NCI-H128 (cell line): ENCODE data around the gene RNF144B.
A peak's percentile ranks its signal among the peaks of the same experiment; 100 is the strongest.
"Not testable (repeated sequence)": the region's sequence is repeated elsewhere in the genome, so short reads cannot be mapped to it uniquely, and the experiment has no call there.

Experiments used
- DNase-seq: peaks from one replicate; lab custom pipeline; 2025; ENCODE audit not compliant: unreplicated experiment; lab: John Stamatoyannopoulos, UW

Gene RNF144B

DNA sequence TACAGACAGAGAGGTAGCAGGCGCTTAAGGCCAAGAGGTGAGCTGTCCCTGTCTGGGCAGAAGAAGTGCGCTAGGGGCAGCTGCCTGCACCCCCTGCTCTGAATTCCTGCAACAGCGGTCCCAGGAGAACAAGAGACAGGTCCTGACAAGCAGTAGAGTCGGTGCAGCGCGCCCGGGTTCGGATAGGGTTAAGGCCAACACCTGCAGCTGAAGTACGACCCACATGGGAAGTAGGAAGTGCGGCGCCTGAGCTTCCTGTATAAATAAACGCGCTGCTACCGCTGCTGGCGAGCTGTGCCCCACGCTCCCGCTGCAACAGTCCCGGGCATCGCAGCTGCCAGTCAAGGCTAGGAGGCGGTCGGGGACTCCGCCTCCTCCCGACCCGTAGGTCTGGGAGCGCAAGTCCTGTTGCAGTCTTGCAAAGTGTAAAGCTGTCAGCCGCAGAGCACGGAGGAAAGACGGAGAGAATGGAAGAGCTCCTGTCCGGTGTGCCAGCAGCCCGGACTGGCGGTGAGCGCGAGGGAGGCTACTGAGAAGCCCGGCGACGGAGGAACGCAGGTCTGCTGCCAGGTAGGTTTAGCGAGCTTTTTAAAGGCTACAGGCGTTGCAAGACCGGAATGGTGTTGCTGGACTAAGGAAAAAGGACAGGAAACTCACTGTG lies at the start of gene RNF144B:
RNF144B (plus strand) TSS at position 290 of the 661 bp plus-strand sequence. CDS start 12,185 bp downstream, outside the sequence.
- DNase-seq: peak; percentile 69

DNA sequence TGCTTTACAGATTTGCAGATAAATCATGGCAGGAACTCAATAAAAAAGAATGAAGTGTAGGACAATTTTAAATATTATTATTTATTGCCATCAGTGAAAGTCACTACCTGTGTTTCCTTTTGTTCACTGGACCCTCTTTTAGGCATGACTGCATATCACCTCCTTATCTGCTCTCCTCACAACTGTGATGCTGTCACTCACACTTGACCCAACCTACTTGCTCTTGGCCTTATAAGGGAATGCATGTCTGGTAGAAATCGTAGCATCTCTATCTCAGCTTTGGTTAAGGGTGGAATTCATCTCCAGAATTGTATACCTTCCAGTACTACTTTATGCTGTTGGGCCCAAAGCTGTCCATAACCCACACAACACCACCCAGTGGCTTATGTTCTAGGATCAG lies 47.6 kb upstream of the RNF144B start:
- DNase-seq: no peak

DNA sequence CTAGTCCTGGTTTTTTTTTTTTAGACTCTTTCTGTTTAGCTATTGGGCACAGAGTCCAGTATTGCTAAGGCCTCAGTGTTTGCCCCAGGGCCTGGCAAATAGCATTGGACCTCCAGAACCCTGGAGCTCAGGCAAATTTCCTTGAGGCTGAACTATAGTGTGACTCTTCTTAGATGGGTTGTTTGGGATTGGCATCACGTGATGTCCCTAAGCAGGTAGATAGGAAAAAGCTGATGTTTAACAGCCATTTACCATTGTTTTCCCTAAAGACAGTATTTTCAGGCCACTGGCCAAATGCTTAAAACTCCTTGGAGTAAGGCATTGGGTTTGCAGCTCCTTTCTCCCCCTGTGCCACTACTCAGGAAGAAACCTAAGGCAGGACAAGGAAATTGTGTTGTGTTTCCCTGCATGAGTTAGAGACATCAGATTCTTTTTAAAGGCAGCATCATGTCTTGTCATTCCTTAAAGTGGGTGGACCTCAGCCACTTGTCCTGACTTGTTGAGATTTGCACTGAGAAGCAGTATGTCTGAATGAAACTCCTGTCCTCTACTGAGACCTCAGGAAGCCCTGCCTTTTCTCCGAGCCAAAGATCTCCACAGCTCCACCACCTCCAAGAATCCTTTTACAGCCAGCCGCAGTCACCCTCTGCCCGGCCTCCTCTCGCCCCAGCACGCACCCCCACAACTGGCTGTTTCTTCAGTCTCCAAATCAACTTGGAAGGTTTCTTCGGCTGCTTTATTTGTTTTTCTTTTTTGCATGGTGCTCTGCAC lies 46.2 kb upstream of the RNF144B start:
- no peak for DNase-seq

DNA sequence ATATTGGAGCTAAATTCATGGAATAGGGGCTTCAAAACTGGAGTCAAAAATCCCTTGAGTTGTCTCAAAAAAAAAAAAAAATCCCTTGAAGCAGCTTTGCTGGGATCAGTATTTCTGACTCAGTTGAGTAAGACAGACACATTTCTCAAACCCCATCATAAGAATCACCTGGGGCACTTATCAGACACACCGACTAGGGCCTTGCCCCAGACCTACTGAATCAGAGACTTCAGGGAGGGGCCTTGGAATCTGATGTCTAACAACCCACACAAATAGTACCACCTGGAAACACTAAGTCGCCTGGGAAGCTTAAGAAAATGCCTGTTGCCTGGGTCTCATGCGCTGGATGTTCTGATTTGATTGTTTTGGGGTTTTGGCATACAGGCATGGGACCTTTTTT lies 44.9 kb upstream of the RNF144B start:
- no peak for DNase-seq

DNA sequence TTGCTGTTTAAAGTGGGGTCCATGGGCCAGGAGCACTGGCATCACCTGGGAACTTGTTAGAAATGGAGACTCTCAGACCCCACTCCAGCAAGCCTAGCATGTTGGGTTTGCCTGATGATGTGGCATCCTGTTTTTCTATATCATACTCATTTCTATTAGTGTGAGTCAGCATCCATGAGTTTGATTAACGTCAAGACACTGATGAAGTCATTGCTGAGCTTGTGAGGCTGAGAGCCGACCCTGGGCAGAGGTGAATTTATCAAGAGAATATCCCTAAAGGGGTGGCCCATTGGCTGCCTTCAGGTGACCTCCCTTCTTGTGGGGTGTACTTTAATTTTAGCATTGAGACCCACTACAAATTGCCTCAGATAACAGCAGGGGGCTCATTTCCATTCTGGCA lies 43.4 kb upstream of the RNF144B start:
- DNase-seq: no peak

DNA sequence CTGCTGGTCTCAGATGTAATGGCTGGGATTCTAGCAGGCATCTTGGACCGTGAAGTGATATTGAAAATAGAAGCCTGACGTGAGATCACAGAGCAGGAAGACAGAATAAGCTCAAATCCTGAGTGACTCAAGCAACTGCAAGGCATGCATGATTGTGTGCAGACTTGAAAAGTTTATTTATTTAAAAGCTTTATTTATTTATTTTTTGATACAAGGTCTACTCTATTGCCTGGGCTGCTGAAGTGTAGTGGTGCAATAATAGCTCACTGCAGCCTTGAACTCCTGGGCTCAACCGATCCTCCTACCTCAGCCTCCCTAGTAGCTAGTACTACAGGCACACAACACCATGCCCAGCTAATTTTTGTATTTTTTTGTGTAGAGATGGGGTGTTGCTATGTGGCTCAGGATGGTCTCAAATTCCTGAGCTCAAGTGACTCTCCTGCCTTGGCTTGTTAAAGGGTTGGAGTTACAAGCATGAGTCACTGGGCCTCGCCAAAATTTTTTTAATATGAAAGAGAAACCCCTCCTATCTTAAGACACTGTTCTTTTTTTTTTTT lies 40.1 kb upstream of the RNF144B start:
- DNase-seq: no peak

DNA sequence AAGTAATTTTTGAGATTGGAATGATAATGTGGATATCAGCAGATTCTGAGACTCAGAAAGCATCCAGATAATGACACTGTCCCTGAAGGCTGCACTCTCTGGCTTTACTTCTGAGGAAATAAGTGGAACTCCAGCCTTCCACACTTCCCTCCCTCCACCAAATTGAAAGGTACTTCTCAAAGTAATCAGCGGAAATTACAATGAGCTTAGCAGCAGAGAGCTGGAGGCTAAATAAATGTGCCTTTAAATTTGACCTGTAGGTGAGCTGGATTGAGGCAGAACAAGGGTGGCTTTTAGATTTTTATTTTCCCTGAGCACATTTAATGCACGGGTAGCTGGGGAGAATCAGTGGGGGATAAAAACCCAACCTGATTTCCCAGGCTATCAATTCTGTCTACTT lies 39.3 kb upstream of the RNF144B start:
- DNase-seq: no peak

DNA sequence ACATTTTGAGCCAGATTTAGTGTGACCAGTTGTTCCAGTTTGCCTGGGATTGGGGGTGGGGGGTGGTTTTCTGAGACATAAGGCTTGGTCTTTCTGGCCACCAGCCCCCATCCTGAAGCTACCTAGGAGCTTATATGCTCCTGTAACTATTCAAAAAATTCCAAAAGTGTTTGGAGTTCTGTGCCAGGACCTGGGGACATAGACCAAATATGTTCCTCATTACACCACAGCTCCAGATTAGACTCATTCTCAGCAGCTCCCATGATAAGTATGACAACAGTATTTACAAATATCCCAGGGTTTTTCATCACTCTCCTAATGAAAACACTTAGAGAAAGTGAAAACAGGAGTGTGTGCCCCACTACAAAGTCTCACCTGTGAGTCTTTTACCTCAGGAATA lies 37.8 kb upstream of the RNF144B start:
- DNase-seq: no peak

DNA sequence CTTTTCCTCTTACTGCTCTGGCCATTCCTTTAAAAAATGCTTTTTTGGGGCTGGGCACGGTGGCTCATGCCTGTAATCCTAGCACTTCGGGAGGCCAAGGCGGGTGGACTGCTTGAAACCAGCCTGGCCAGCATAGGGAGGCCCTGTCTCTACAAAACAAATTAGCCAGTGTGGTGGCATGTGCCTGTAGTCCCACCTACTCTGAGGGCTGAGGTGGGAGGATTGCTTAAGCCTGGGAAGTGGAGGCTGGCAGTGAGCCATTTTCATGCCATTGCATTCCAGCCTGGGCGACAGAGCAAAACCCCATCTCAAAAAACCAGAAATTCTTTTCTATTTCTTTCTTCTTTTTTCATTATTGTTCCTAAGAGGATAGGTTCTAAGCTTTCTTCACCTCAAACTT lies 36.9 kb upstream of the RNF144B start:
- DNase-seq: no peak

DNA sequence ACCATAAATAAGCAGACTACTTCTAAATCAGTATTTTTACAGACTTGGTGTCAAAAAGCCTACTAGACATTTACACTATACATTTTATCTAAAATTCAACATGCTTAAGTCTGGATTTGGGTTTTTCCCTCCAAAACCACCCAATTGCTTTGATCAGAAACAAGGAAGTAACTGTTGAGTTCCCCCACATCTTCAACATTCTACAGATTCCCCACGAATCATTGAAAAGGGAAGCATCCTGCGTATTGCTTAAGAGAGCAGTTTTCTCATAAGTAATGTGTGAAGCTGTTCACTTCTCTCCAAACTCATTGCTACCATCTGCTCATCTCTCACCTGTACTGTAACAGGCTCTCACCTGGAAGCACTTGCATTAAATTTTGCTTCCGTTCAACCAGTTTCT lies 36.4 kb upstream of the RNF144B start:
- DNase-seq: no peak

DNA sequence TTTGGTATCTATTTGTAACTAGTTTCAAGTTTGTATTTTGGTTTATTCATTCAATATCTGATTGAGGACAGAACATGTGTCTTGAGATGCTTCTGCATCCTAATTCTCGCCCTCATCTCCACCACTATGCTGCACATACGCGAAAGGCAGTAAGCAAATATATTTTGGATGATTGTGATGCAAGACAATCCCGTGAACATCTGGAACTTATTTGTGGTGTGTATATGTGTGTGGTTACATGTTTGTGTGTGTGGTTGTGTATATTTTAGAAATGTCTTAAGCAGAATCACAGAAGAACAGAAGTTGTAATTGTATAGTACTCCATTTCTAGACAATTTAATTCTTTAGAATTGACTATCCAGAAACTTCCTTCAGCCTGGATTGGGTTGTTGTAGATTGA lies 35.1 kb upstream of the RNF144B start:
- DNase-seq: no peak

DNA sequence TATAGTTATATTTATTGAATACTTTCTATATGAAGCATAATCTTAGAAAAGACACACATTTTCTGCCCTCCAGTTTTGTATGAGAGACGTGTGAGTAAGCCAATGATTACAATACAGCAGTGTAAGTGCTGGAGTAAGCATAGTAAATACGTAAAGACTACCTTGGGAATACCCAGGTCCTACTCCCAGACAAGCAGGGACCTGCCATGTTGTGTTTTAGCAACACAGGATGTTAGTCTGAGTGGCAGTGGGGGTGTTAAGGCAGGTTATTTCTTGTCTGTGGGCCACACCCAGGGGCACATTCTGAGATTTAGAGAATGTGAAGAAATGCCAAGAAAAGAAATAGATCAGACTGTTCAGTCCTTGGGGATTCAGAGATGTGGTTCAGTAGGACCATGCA lies 34.3 kb upstream of the RNF144B start:
- DNase-seq: no peak

DNA sequence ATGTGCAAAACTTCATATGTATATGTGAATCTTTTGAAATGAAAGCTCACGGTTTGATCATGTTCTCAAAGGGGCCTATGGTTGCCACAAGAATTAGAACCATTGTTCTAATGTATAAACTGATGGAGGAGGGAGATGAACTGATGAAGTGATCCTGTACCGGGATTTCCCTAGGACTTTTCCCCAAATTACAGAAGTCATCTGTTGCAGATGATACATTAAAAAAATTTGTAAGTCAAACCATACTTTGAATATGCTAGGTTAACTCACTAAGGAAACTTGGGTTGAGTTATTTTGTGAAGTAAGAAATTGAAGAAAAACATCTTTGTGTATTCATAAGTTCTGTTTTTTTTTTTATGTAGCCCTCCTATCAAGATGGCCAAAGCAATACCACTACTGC lies 33.9 kb upstream of the RNF144B start:
- no peak for DNase-seq

DNA sequence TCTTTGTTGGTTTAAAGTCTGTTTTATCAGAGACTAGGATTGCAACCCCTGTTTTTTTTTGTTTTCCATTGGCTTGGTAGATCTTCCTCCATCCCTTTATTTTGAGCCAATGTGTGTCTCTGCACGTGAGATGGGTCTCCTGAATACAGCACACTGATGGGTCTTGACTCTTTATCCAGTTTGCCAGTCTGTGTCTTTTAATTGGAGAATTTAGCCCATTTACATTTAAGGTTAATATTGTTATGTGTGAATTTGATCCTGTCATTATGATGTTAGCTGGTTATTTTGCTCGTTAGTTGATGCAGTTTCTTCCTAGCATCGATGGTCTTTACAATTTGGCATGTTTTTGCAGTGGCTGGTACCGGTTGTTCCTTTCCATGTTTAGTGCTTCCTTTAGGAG lies 29.6 kb upstream of the RNF144B start:
- not testable (repeated sequence) for DNase-seq

DNA sequence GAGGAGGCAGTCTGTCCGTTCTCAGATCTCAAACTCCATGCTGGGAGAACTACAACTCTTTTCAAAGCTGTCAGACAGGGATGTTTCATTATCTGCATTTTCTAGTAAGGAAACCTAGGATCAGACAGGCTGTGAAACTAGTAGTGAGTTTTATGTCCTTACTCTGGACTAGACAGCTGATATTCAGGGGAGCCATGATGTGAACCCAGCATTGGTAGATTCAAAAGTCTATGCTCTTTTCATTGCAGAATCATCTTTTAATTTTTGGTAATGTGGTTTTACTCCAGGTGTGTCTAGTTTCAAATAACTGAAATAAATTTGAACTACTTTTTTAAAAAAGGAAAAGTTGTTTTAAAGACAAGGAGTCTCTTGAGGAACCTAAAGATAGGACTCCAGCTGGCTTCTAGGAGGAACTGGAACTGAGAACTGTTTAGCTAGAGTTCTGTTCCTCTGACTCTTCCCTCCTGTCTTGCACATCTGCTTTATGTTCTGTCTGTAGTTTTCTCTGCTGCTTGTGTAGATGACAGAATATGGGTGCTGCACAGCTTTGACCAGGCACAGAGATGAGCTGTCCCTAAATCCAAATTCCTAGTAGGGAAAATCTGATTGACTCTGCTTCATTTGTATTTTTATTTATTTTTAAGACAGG lies 27.8 kb upstream of the RNF144B start:
- DNase-seq: no peak

DNA sequence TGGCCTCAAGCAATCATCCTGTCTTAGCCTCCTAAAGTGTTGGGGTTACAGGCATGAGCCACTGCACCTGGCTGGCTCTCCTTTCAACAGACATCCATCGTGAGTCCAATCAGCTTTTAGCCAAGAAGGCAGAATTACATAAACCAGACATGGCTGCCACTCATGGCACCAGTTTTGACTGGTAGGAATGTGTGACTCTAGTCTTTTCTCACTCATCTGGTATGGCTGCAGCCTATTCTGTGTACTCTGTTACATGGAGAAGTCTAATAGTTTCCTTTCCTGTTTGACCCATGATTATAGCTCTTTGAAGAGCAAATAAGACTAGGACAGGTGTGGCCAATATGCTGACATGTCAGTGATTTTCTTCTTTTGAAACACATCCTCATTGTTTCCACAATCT lies 27.0 kb upstream of the RNF144B start:
- DNase-seq: no peak

DNA sequence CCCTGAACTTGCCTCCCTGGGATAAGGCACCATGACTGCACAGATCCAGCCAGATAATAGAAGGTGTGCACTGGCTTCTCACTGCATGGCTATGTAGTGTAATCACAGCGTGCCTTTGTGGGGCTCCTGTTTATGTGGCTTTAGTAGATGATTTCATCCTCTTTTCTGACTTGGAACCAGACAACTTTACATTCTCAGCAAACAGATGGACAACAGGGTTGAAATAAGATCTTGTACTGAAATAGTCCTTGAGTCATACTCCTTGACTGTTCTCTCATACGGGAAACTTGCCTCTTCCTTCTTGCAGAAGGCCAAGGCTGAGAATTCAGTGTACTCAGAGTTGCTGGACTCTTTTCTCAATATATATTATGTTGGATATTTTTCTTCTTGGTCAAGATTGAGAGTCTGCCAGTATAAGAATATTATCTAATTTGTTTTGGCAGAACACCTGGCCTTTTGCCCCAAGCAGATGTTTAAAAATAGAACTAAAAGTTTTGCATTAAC lies 25.0 kb upstream of the RNF144B start:
- no peak for DNase-seq

DNA sequence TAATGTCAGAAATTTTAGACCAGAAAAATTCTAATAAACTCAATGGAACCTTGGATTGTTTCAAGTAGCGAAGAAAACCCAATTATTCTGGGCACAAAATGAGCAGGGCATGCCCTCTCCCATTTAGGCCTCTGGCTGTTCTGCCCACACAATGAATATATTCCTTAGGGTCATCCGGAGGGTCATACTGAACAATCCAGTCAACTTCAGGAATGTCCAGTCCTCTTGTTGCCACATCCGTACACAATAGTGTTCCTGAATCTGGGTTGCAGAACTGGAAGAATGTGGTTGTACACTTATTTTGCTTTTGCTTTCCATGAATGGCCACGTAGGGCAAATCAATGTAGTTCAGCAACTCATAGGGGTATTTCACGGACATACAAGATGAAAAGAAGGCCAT lies 23.4 kb upstream of the RNF144B start:
- DNase-seq: no peak

DNA sequence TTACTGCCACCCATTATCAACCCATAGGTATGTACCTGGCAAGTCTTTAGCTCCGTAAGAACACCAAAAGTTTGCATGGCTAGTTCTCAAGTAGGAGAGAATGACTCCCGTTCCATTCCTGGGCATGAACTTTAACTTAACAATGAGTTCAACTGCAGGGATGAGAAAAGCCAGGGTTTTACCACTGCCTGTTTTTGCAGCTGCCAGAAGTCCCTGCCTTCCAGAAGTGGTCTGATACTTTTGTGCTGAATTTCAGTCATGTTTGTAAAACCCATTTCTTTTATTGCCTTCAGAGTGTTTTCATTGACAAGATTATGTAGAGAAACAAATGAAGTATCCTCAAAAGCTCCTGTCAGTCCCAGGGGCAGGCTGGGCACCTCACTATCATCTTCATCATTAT lies 22.6 kb upstream of the RNF144B start:
- not testable (repeated sequence) for DNase-seq

DNA sequence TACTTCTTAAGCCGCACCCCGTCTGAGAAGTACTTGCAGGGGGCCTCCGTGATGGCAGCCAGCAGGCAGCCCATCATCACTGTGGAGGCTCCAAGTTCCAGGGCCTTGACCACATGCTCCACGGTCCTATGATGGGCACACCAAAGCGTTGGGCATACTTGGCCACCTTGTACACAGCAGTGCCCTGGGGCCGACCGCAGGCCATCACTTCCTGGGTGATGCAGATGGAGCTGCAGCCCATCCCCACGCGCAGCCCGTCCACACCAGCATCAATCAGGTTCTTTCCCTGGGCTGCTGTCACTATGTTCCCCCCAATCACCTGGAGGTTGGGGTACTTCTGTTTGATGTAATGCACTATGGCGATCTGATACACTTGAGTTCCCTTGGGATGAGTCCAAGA lies 19.8 kb upstream of the RNF144B start:
- no peak for DNase-seq

DNA sequence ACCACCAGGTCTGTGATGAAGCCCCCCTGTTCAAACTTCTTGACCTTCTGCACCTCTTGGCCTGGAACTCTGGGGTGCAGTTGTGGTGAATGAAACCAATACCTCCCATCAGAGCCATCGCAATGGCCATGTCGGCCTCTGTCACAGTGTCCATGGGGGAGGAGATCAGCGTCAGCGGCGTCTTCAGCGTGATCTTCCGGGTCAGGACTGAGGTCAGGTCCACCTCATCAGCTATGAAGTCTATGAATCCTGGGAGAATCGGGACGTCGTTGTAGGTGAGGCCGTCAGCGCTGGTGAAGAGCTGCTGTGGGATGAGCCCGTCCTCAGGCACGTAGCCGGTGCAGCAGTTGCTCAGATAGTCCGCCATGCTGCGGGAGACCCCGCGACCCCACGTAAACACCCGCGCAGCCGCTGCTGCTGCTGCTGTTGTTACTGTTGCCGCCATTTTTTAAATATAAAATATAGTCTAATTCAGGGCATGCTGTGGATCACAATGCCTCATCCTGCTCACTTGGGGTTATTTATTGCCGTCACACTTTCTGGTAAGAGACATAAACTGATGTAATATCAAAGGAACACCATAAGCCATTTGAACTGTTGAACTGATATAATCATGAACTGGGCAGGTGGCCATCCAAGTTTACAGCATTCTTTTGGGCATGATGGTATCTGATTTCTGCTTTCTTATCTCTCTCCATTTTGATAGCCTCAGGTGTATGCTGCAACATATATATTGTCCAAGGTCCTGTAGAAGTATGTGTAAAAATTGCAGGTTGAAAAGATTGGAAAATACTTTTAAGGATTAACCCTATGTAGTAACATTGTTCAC lies 18.7 kb upstream of the RNF144B start:
- DNase-seq: no peak
